HG02588 (cell line): ENCODE measurements around the gene ERG.

Experiments
- ATAC-seq: cut with Tn5 transposase; IDR thresholded peaks from one replicate; pipeline ENCODE4 v1.9.1; 2021; ENCODE audit warnings: mild to moderate bottlenecking, moderate library complexity; ENCODE audit not compliant: unreplicated experiment

ERG gene

GRCh38 chr21:38438462-38438893 is 59.8 kb downstream of the ERG start:
- ATAC-seq = no peak

- ATAC-seq = no peak
Observed at GRCh38 chr21:38436341-38436740, 61.9 kb downstream of the ERG start.

- ATAC-seq = no peak
Observed at GRCh38 chr21:38434913-38435533, 63.3 kb downstream of the ERG start.

GRCh38 chr21:38433471-38433870 is 64.8 kb downstream of the ERG start:
- ATAC-seq = no peak

GRCh38 chr21:38430401-38430984 is 67.8 kb downstream of the ERG start:
- ATAC-seq = no peak

- no peak for ATAC-seq
Observed at GRCh38 chr21:38429011-38429410, 69.3 kb downstream of the ERG start.

GRCh38 chr21:38428211-38428610 is 70.1 kb downstream of the ERG start:
- ATAC-seq = no peak

- ATAC-seq = no peak
Observed at GRCh38 chr21:38424305-38425019, 73.8 kb downstream of the ERG start.

GRCh38 chr21:38422082-38422481 is 76.2 kb downstream of the ERG start:
- no peak for ATAC-seq

- no peak for ATAC-seq
Observed at GRCh38 chr21:38420140-38420539, 78.1 kb downstream of the ERG start.

GRCh38 chr21:38417726-38418125 is 80.6 kb downstream of the ERG start:
- ATAC-seq = no peak

- no peak for ATAC-seq
Observed at GRCh38 chr21:38416791-38417190, 81.5 kb downstream of the ERG start.

GRCh38 chr21:38413958-38414548 is 84.2 kb downstream of the ERG start:
- ATAC-seq = no peak

GRCh38 chr21:38410466-38410865 is 87.8 kb downstream of the ERG start:
- ATAC-seq = no peak

GRCh38 chr21:38409907-38410306 is 88.4 kb downstream of the ERG start:
- ATAC-seq = no peak

- ATAC-seq = no peak
Observed at GRCh38 chr21:38404177-38404576, 94.1 kb downstream of the ERG start.

- ATAC-seq = no peak
Observed at GRCh38 chr21:38402795-38403194, 95.5 kb downstream of the ERG start.

GRCh38 chr21:38402291-38402690 is 96.0 kb downstream of the ERG start:
- ATAC-seq = no peak

- no peak for ATAC-seq
Observed at GRCh38 chr21:38401191-38401926, 96.9 kb downstream of the ERG start.

GRCh38 chr21:38400195-38400919 is 97.9 kb downstream of the ERG start:
- ATAC-seq = no peak

GRCh38 chr21:38399103-38399502 is 99.2 kb downstream of the ERG start:
- ATAC-seq = no peak
